Breast epithelium (tissue), 4 donors: ENCODE measurements around the gene SCYL2. TPM values are rescaled to one million over a fixed set of nuclear protein-coding genes. Genes with fewer than 3 reads are reported as not detected.
"Not testable (repeated sequence)": the region's sequence is repeated elsewhere in the genome, so short reads cannot be mapped to it uniquely, and the experiment has no call there.

Source experiments
- DNase-seq, 2 donors: peaks; one replicate each; pipeline ENCODE4 v3.0.0-alpha.2; 2019; ENCODE audit warnings: low spot score in 2 of 2
- H3K27ac ChIP-seq, 2 donors: fragments of 200-600 bp; sonication (generic) in 1 of 2; one replicate each; pipeline ENCODE4 v1.5.1; 2016 to 2019; ENCODE audit warnings: mild to moderate bottlenecking in 1 of 2
- H3K27me3 ChIP-seq, 2 donors: fragments of 200-600 bp; sonication (generic) in 1 of 2; one replicate each; pipeline versions ENCODE4 v1.5.1 to v1.6.0; 2017 to 2019; ENCODE audit warnings: control low read depth in 1 of 2, mild to moderate bottlenecking in 1 of 2
- H3K36me3 ChIP-seq: fragments of 200-600 bp; one replicate; pipeline ENCODE4 v1.5.1; 2019
- H3K4me1 ChIP-seq, 2 donors: fragments of 200-600 bp; sonication (generic); one replicate each; pipeline ENCODE4 v1.5.1; 2016 to 2019; ENCODE audit warnings: control low read depth in 1 of 2
- H3K4me3 ChIP-seq, 3 donors: fragments of 200-600 bp; sonication (generic); 1 replicate in 2 of 3; 2 replicates in 1 of 3; pipeline ENCODE4 v1.5.1; 2016 to 2019; ENCODE audit warnings: mild to moderate bottlenecking in 3 of 3, moderate library complexity in 2 of 3
- H3K9me3 ChIP-seq, 2 donors: fragments of 200-600 bp; sonication (generic) in 1 of 2; one replicate each; pipeline ENCODE4 v1.5.1; 2016 to 2019; ENCODE audit warnings: control low read depth in 1 of 2
- POLR2A ChIP-seq: fragments of 450-650 bp; IDR thresholded peaks from one replicate; pipeline ENCODE4 v1.6.1; 2016; ENCODE audit warnings: antibody characterized with exemption, mild to moderate bottlenecking, moderate library complexity
- POLR2AphosphoS5 ChIP-seq, 3 donors: sonication (generic); formaldehyde crosslinking; IDR thresholded peaks; one replicate each; pipeline ENCODE4 v1.6.1; 2017; ENCODE audit warnings: antibody characterized with exemption in 3 of 3
- intact Hi-C: fragments of 100-400 bp; cut with DNase I; formaldehyde crosslinking; loops from one replicate; pipeline ENCODE4 v1.15.1; 2023; ENCODE audit warnings: low total_unique reads
- total RNA-seq, 3 donors: library from RNA; depleted of rRNA; stranded (reverse); fragments of >200 nt; gene quantifications; one replicate each; pipeline ENCODE4 v1.1.0, GENCODE V29; 2016
- TF ChIP-seq, protein P1 (sequence below), 3 donors: fragments of 450-650 bp; IDR thresholded peaks; one replicate each; pipeline ENCODE4 v1.5.1; 2016 to 2017; ENCODE audit warnings: antibody characterized with exemption in 3 of 3, mild to moderate bottlenecking in 3 of 3, moderate library complexity in 3 of 3

SCYL2 gene
- total RNA-seq, 3 donors from 2014 or later = 39.4 to 92.2 (median 53.7) TPM

DNA sequence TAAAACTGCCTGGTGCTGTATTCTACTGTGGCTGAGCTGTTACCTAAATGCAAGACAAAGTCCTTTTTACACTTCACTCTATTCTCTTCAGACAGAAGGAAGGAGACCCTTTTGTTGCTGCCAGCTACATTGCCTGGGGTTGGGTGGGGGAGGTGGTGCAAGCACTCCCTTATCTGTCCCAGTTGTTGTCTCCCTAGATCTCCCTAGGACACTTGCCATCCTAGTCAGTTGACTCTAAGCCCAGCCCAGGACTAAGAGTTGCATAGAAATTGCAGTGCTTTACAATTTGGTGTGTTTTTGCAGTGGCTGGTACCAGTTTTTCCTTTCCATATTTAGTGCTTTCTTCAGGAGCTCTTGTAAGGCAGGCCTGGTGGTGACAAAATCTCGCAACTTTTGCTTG is 35.1 kb downstream of the SCYL2 start:
- H3K4me1 ChIP-seq = no peaks in the 10 kb centered on the region

DNA sequence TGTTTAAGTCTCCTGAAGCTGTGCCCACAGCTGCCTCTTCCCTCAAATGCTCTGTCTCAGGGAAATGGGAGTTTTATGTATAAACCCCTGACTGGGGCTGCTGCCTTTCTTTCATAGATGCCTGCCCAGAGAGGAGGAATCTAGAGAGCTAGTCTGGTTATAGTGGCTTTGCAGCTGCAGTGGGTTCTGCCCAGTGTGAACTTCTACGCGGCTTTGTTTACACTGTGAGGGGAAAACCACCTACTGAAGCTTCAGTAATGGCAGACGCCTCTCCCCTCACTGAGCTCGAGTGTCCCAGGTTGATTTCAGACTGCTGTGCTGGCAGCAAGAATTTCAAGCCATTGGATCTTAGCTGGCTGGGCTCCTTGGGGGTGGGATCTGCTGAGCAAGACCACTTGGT is 36.9 kb downstream of the SCYL2 start:
- Histone ChIP-seq H3K27me3 (no peaks in the 10 kb centered on the region), H3K27ac (no peak overlapping the region), H3K4me3 (no peak overlapping the region), H3K9me3 (no peaks in the 10 kb centered on the region), H3K36me3 (no peaks in the 10 kb centered on the region), H3K4me1 (no peaks in the 10 kb centered on the region)
- intact Hi-C loops = no loop called here
- TF ChIP-seq POLR2AphosphoS5 (IDR thresholded peaks at IDR 0.05) (no peak), POLR2A (no peak)
- TF ChIP-seq, protein P1, sequence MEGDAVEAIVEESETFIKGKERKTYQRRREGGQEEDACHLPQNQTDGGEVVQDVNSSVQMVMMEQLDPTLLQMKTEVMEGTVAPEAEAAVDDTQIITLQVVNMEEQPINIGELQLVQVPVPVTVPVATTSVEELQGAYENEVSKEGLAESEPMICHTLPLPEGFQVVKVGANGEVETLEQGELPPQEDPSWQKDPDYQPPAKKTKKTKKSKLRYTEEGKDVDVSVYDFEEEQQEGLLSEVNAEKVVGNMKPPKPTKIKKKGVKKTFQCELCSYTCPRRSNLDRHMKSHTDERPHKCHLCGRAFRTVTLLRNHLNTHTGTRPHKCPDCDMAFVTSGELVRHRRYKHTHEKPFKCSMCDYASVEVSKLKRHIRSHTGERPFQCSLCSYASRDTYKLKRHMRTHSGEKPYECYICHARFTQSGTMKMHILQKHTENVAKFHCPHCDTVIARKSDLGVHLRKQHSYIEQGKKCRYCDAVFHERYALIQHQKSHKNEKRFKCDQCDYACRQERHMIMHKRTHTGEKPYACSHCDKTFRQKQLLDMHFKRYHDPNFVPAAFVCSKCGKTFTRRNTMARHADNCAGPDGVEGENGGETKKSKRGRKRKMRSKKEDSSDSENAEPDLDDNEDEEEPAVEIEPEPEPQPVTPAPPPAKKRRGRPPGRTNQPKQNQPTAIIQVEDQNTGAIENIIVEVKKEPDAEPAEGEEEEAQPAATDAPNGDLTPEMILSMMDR (IDR thresholded peaks at IDR 0.05) = no peak
- DNase-seq = no peak

More for the DNA sequence above, 35.1 kb downstream of the SCYL2 start:
- no peak for DNase-seq
- Histone ChIP-seq H3K4me3 (no peak overlapping the region), H3K27me3 (no peaks in the 10 kb centered on the region), H3K27ac (no peak overlapping the region), H3K36me3 (no peaks in the 10 kb centered on the region), H3K9me3 (no peaks in the 10 kb centered on the region)
- intact Hi-C loops = no loop called here
- TF ChIP-seq POLR2A = no peak
- TF ChIP-seq POLR2AphosphoS5 (IDR thresholded peaks at IDR 0.05) = no peak
- TF ChIP-seq, protein P1 (IDR thresholded peaks at IDR 0.05) = no peak

DNA sequence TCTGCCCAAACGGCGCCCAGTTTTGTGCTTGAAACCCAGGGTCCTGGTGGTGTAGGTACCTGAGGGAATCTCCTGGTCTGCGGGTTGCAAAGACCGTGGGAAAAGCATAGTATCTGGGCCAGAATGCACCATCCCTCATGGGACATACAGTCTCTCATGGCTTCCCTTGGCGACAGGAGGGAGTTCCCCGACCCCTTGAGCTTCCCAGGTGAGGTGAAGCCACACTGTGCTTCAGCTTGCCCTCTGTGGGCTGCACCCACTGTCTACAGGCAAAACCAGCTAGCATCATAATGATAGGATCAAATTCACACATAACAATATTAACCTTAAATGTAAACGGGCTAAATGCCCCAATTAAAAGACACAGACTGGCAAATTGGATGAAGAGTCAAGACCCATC is 37.4 kb downstream of the SCYL2 start:
- intact Hi-C loops, H3K4me1 ChIP-seq, DNase-seq, H3K36me3 ChIP-seq, H3K9me3 ChIP-seq, H3K27me3 ChIP-seq, H3K27ac ChIP-seq, H3K4me3 ChIP-seq: not testable (repeated sequence)

DNA sequence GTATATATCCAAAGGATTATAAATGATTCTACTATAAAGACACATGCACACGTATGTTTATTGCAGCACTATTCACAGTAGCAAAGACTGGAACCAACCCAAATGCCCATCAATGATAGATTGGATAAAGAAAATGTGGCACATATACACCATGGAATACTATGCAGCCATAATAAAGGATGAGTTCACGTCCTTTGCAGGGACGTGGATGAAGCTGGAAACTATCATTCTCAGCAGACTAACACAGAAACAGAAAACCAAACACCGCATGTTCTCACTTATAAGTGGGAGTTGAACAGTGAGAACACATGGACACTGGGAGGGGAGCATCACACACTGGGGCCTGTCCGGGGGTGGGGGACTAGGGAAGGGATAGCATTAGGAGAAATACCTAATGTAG is 41.2 kb downstream of the SCYL2 start:
- DNase-seq, H3K27ac ChIP-seq, H3K4me3 ChIP-seq, H3K36me3 ChIP-seq, intact Hi-C loops, H3K27me3 ChIP-seq, H3K4me1 ChIP-seq, H3K9me3 ChIP-seq: not testable (repeated sequence)

DNA sequence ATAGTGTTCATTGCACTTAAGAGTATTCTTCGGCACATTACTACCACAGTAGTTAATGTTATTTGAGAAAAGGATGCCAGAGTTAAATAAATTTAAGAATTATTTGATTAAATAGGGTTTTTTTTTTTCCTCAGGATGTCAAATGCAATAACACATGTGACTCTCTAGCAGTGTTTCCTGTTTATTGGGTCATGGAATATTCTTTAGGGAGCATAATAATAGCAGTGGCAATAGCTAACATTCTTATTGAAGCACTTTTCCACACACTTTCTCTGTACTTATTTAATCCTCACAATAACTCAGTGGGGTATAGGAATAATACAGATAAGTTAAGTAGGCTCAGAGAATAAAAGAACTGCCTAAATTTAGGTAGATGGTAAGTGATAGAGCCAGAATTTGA is 44.3 kb downstream of the SCYL2 start:
- no peak for DNase-seq
- no peak for TF ChIP-seq POLR2AphosphoS5 (IDR thresholded peaks at IDR 0.05)
- TF ChIP-seq, protein P1 (IDR thresholded peaks at IDR 0.05) = no peak
- TF ChIP-seq POLR2A = no peak
- Histone ChIP-seq H3K9me3 (no peaks in the 10 kb centered on the region), H3K4me3 (no peak overlapping the region), H3K27ac (no peak overlapping the region), H3K27me3 (no peaks in the 10 kb centered on the region), H3K36me3 (no peaks in the 10 kb centered on the region), H3K4me1 (no peaks in the 10 kb centered on the region)
- intact Hi-C loops = no loop called here

DNA sequence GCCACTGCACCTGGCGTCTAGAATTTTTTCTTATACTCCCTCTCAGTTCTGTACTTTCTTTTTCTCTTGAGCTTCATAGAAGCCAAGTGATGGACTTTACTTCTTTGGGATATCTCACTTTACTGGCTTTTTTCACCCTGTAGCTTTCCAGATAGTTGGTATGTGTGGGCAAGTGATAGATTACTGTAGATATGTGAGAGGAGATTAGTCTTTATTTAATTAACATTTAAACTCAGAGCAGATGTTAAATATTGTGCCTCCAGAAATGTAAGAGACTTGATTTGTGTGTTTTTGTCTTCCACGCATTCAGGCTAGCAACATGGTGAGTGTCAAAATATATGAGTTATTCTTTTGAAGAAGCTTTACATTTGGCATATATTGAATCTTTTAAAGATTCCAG is 50.4 kb downstream of the SCYL2 start:
- H3K36me3 ChIP-seq = no peaks in the 10 kb centered on the region
- intact Hi-C loops = no loop called here

More for the DNA sequence above, 50.4 kb downstream of the SCYL2 start:
- Histone ChIP-seq H3K4me3 (no peak overlapping the region), H3K9me3 (no peaks in the 10 kb centered on the region), H3K4me1 (no peaks in the 10 kb centered on the region), H3K27ac (no peak overlapping the region), H3K27me3 (no peaks in the 10 kb centered on the region)
- no peak for DNase-seq
- TF ChIP-seq, protein P1 (IDR thresholded peaks at IDR 0.05) = no peak
- TF ChIP-seq POLR2AphosphoS5 (IDR thresholded peaks at IDR 0.05) (no peak), POLR2A (no peak)
